Hepatocyte (in vitro differentiated cells): Measurements from ENCODE around the gene ADNP2. TPM values are rescaled to one million over a fixed set of nuclear protein-coding genes. Genes with fewer than 3 reads are reported as not detected.

Experiments
- DNase-seq: peaks from one replicate; pipeline ENCODE4 v3.0.0-alpha.2; 2016; ENCODE audit warnings: low spot score
- H2AFZ ChIP-seq: fragments of 200-600 bp; sonication (generic); 2 replicates; pipeline ENCODE4 v1.6.0; 2016; ENCODE audit warnings: antibody characterized with exemption, mild to moderate bottlenecking
- H3K27ac ChIP-seq: fragments of 200-600 bp; sonication (generic); 2 replicates; pipeline ENCODE4 v1.5.1; 2016; ENCODE audit warnings: mild to moderate bottlenecking
- H3K27me3 ChIP-seq: fragments of 200-600 bp; sonication (generic); 2 replicates; pipeline ENCODE4 v1.6.1; 2016
- H3K36me3 ChIP-seq: fragments of 200-600 bp; sonication (generic); replicated peaks from 2 replicates; pipeline ENCODE4 v1.5.1; 2016; ENCODE audit warnings: low read depth; ENCODE audit not compliant: insufficient read depth
- H3K4me1 ChIP-seq: fragments of 200-600 bp; sonication (generic); 2 replicates; pipeline ENCODE4 v1.5.1; 2016; ENCODE audit warnings: mild to moderate bottlenecking, moderate library complexity; ENCODE audit not compliant: insufficient read depth
- H3K4me2 ChIP-seq: fragments of 200-600 bp; sonication (generic); 2 replicates; pipeline ENCODE4 v1.6.0; 2016
- H3K4me3 ChIP-seq: fragments of 200-600 bp; sonication (generic); 2 replicates; pipeline ENCODE4 v1.5.1; 2016; ENCODE audit warnings: mild to moderate bottlenecking
- H3K79me2 ChIP-seq: fragments of 200-600 bp; sonication (generic); 2 replicates; pipeline ENCODE4 v1.6.0; 2017; ENCODE audit warnings: mild to moderate bottlenecking
- H3K9me2 ChIP-seq: fragments of 200-600 bp; sonication (generic); replicated peaks from 2 replicates; pipeline ENCODE4 v1.6.0; 2017; ENCODE audit warnings: mild to moderate bottlenecking; ENCODE audit not compliant: insufficient read depth
- H3K9me3 ChIP-seq: fragments of 200-600 bp; sonication (generic); 2 replicates; pipeline ENCODE4 v1.5.1; 2016; ENCODE audit warnings: low read depth, mild to moderate bottlenecking
- H4K20me1 ChIP-seq: fragments of 200-600 bp; sonication (generic); 2 replicates; pipeline ENCODE4 v1.6.0; 2016; ENCODE audit warnings: mild to moderate bottlenecking; ENCODE audit not compliant: insufficient read depth, poor library complexity, severe bottlenecking
- EZH2 ChIP-seq: fragments of 200-600 bp; sonication (generic); IDR thresholded peaks from 2 replicates; pipeline ENCODE4 v1.6.1; 2016; ENCODE audit warnings: antibody characterized with exemption, mild to moderate bottlenecking, borderline replicate concordance
- EZH2phosphoT487 ChIP-seq: fragments of 200-600 bp; sonication (generic); IDR thresholded peaks from one replicate; pipeline ENCODE4 v1.6.1; 2018; ENCODE audit warnings: antibody characterized with exemption, mild to moderate bottlenecking, low read depth, moderate library complexity; ENCODE audit not compliant: unreplicated experiment, severe bottlenecking
- WGBS: methylation state at CpG from one replicate; pipeline ENCODE4 v1.1.6; 2016; ENCODE audit warnings: low lambda C conversion rate; ENCODE audit errors: missing lambda C conversion rate; 5-methylcytosine and 5-hydroxymethylcytosine counted together
- polyA plus RNA-seq: library from polyadenylated mRNA; unstranded; fragments of >200 nt; fragmentation: Nextera tagmentation; extraction: Ambion mirVana; gene quantifications from 2 replicates; pipeline ENCODE4 v1.2.1, GENCODE V29; 2016
- total RNA-seq: library from RNA; depleted of rRNA; stranded (reverse); fragments of >200 nt; gene quantifications from 2 replicates; pipeline ENCODE4 v1.2.3, GENCODE V29; 2014
- TF ChIP-seq, protein P1 (sequence below): fragments of 200-600 bp; sonication (generic); IDR thresholded peaks from 2 replicates; pipeline ENCODE4 v1.5.1; 2016; ENCODE audit warnings: antibody characterized with exemption, mild to moderate bottlenecking; ENCODE audit not compliant: poor library complexity

Gene ADNP2
- total and polyA plus RNA-seq, 2 experiments from 2014 or later, result 5.3 to 19.8 TPM

DNA sequence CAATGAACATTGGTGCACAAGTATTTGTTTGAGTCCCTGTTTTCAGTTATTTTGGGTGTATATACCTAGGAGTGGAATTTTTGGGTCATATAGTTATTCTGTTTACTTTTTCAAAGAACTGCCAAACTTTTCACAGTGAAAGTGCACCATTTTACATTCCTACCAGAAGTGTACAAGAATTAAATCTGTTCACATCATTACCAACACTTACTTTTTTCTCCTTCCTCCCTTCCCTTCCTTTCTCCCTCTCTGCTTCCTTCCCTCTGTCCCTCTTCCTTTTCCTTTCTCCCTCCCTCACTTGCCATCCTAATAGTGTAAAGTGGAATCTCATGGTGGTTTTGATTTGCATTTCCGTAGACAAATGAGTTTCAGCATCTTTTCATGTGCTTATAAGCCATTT is 11.9 kb downstream of the ADNP2 start:
- 93% methylated on average over 1 of the region's 1 CpG for WGBS
- no peak overlapping the region for H3K27ac ChIP-seq
- H3K9me2 ChIP-seq, result no peaks in the 10 kb centered on the region
- no peaks in the 10 kb centered on the region for H3K27me3 ChIP-seq
- TF ChIP-seq, protein P1, sequence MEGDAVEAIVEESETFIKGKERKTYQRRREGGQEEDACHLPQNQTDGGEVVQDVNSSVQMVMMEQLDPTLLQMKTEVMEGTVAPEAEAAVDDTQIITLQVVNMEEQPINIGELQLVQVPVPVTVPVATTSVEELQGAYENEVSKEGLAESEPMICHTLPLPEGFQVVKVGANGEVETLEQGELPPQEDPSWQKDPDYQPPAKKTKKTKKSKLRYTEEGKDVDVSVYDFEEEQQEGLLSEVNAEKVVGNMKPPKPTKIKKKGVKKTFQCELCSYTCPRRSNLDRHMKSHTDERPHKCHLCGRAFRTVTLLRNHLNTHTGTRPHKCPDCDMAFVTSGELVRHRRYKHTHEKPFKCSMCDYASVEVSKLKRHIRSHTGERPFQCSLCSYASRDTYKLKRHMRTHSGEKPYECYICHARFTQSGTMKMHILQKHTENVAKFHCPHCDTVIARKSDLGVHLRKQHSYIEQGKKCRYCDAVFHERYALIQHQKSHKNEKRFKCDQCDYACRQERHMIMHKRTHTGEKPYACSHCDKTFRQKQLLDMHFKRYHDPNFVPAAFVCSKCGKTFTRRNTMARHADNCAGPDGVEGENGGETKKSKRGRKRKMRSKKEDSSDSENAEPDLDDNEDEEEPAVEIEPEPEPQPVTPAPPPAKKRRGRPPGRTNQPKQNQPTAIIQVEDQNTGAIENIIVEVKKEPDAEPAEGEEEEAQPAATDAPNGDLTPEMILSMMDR, result no peak
- no peak for TF ChIP-seq EZH2
- no peak for TF ChIP-seq EZH2phosphoT487
- H3K36me3 ChIP-seq, result no peaks in the 10 kb centered on the region
- H3K9me3 ChIP-seq, result no peaks in the 10 kb centered on the region
- no peak overlapping the region for H2AFZ ChIP-seq
- H3K4me1 ChIP-seq, result peaks cover 3% of the 10 kb centered on the region
- DNase-seq, result no peak
- H3K4me3 ChIP-seq, result no peak overlapping the region
- peaks cover 92% of the 10 kb centered on the region for H3K79me2 ChIP-seq
- no peak overlapping the region for H3K4me2 ChIP-seq
- peaks cover 18% of the 10 kb centered on the region for H4K20me1 ChIP-seq

DNA sequence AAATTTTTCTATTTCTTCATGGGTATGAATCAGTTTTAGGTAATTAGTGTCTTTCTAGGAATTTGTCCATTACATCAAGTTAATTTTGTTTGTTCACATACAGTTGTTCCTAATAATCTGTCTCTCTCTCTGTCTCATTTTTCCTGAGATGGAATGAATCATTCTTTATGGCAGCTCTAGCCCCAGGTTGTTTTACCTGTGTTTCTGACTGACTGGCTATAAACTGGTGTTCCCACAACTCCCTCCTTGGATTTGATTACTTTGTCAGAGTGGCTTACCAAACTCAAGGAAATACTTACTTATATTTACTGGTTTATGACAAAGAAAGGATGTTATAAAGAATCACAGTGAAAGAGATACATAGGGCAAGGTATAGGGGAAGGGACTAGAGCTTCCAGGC is 15.1 kb downstream of the ADNP2 start:
- TF ChIP-seq, protein P1, result no peak
- Histone ChIP-seq H2AFZ (no peak overlapping the region), H3K27ac (peak overlapping the region; percentile 14), H3K4me1 (no peaks in the 10 kb centered on the region), H3K27me3 (no peaks in the 10 kb centered on the region), H3K36me3 (no peaks in the 10 kb centered on the region), H3K4me2 (no peak overlapping the region), H4K20me1 (peaks cover 22% of the 10 kb centered on the region), H3K9me2 (no peaks in the 10 kb centered on the region), H3K9me3 (no peaks in the 10 kb centered on the region), H3K4me3 (no peak overlapping the region), H3K79me2 (peaks cover 95% of the 10 kb centered on the region)
- DNase-seq, result no peak

DNA sequence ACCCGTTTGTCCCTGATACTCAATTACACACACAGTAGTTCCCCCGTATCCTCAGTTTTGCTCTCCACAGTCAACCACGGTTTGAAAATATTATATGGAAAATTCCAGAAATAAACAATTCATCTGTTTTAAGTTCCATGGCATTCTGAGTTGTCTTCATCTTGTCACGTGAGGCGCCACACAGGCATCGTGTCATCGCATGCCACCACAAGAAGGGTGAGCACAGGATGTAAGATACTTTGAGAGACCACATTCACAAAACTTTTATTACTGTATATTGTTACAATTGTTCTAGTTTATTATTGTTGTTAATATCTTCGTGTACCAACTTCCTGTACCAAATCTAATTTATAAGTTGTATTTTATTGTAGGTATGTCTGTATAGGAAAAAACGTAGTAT is 17.7 kb downstream of the ADNP2 start:
- Histone ChIP-seq H4K20me1 (peaks cover 27% of the 10 kb centered on the region), H3K79me2 (peaks cover 98% of the 10 kb centered on the region), H3K9me2 (no peaks in the 10 kb centered on the region), H3K27ac (no peak overlapping the region), H3K9me3 (no peaks in the 10 kb centered on the region), H3K4me3 (no peak overlapping the region), H3K27me3 (no peaks in the 10 kb centered on the region), H2AFZ (no peak overlapping the region), H3K4me1 (no peaks in the 10 kb centered on the region), H3K36me3 (no peaks in the 10 kb centered on the region), H3K4me2 (no peak overlapping the region)
- no peak for DNase-seq
- 99% methylated on average over 9 of the region's 9 CpGs for WGBS
- TF ChIP-seq, protein P1, result no peak
- TF ChIP-seq EZH2phosphoT487 (no peak), EZH2 (no peak)

DNA sequence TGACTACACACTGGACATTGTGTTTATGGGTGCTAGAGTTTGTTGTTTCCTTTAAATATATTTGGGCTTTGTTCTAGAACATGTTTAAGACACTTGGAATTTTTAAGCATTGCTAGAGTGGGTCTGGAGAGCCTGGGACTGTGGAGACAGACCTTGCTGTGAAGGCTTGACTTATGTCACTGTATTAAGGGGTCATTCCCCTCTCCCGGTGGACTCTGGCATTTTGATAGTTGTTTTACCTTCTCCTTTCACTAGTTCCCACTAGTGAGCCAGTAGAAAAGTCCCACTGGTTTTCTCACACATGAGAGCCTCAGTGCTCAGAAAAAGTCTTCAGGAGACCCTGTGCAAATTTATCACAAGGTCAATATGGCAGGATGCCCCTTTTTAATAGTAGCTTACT is 18.6 kb downstream of the ADNP2 start:
- peaks cover 98% of the 10 kb centered on the region for H3K79me2 ChIP-seq
- WGBS, result 87% methylated on average over 1 of the region's 1 CpG
- H3K27me3 ChIP-seq, result no peaks in the 10 kb centered on the region
- TF ChIP-seq, protein P1, result no peak
- TF ChIP-seq EZH2phosphoT487 (no peak), EZH2 (no peak)
- H4K20me1 ChIP-seq, result peaks cover 26% of the 10 kb centered on the region
- H3K9me3 ChIP-seq, result no peaks in the 10 kb centered on the region
- no peak overlapping the region for H2AFZ ChIP-seq
- H3K4me2 ChIP-seq, result no peak overlapping the region
- no peak overlapping the region for H3K4me3 ChIP-seq
- H3K36me3 ChIP-seq, result no peaks in the 10 kb centered on the region
- H3K27ac ChIP-seq, result no peak overlapping the region
- no peaks in the 10 kb centered on the region for H3K4me1 ChIP-seq
- H3K9me2 ChIP-seq, result no peaks in the 10 kb centered on the region
- no peak for DNase-seq
